Pancreas (tissue), 10 donors: Measurements from ENCODE around the gene WNT10A. TPM values are rescaled to one million over a fixed set of nuclear protein-coding genes. Genes with fewer than 3 reads are reported as not detected.
A peak's percentile ranks its signal among the peaks of the same experiment; 100 is the strongest.

Experiments used
- ATAC-seq, 4 donors: fragments of 200-7000 bp; cut with Tn5 transposase; one replicate each; pipeline versions ENCODE4 v1.8.0 to v1.9.1; 2020; ENCODE audit warnings: mild to moderate bottlenecking in 4 of 4, moderate library complexity in 4 of 4
- DNase-seq, 6 donors: peaks; one replicate each; pipeline ENCODE4 v3.0.0-alpha.2; 2020
- FAIRE-seq: peaks from 2 replicates; lab custom pipeline; 2012; peaks lifted over from hg19 to GRCh38; lab: Jason Lieb, UNC
- H3K27ac ChIP-seq, 4 donors: fragments of 200-600 bp; sonication (generic); 1 replicate in 3 of 4; 2 replicates in 1 of 4; pipeline versions ENCODE4 v1.5.0 to v1.8.0; 2020
- H3K27me3 ChIP-seq, 4 donors: fragments of 200-600 bp; one replicate each; pipeline ENCODE4 v1.8.0; 2021
- H3K36me3 ChIP-seq, 3 donors: fragments of 200-600 bp; sonication (generic) in 1 of 3; one replicate each; pipeline versions ENCODE4 v1.5.0 to v1.8.0; 2020 to 2021
- H3K4me1 ChIP-seq, 3 donors: fragments of 200-600 bp; one replicate each; pipeline ENCODE4 v1.8.0; 2021
- H3K4me3 ChIP-seq, 4 donors: fragments of 200-600 bp; sonication (generic) in 2 of 4; one replicate each; pipeline versions ENCODE4 v1.5.0 to v1.8.0; 2020 to 2021
- H3K9me3 ChIP-seq, 4 donors: fragments of 200-600 bp; one replicate each; pipeline ENCODE4 v1.8.0; 2021
- WGBS, 2 donors: extraction: QIAGEN DNeasy Blood & Tissue Kit; methylation state at CpG; one replicate each; pipeline ENCODE4 v1.1.7; 2013; 5-methylcytosine and 5-hydroxymethylcytosine counted together
- intact Hi-C, 3 donors: fragments of 100-400 bp; cut with DNase I; formaldehyde crosslinking; loops; one replicate each; pipeline versions ENCODE4 v1.11.1 to v1.14.2; 2022
- polyA plus RNA-seq, 2 donors: library from polyadenylated mRNA; stranded (reverse); fragments of 200-250 nt; gene quantifications; one replicate each; pipeline ENCODE4 v1.2.3, GENCODE V29; 2013
- total RNA-seq, 6 donors: library from RNA; stranded (reverse); fragmentation: NEBNext Ultra II Directional in 4 of 6; extraction: Animal tissue kit (Norgen Biotek cat#: 25700) in 4 of 6; gene quantifications; one replicate each; pipeline versions ENCODE4 v1.2.1 to v1.2.4, GENCODE V29; 2021 to 2023
- TF ChIP-seq, protein P1 (sequence below), 4 donors: fragments of 200-600 bp; sonication (generic) in 3 of 4; IDR thresholded peaks; one replicate each; pipeline versions ENCODE4 v1.5.0 to v1.8.0; 2021; ENCODE audit warnings: antibody characterized with exemption in 4 of 4
- donor health status: healthy with polysubstance abuse.
- donor health status: DM: no; HTN: no; CAD: no; lungs with moderate emphysema.
- donor health status: DM: no; HTN: no; CAD: no.
- donor health status: control.
- donor health status: control.
- donor health status: Bipolar disorder and iron deficiency.
- donor health status: DM: yes; HTN: yes; CAD: no.
- donor health status: DM: no; HTN: no; CAD: no.
- donor health status: DM: no; HTN: no; CAD: no.
- donor health status: DM: yes; HTN: yes; CAD: no.

WNT10A gene
- total and polyA plus RNA-seq, 8 donors = 0.05 to 1.5 (median 0.23) TPM; not detected in 3

DNA sequence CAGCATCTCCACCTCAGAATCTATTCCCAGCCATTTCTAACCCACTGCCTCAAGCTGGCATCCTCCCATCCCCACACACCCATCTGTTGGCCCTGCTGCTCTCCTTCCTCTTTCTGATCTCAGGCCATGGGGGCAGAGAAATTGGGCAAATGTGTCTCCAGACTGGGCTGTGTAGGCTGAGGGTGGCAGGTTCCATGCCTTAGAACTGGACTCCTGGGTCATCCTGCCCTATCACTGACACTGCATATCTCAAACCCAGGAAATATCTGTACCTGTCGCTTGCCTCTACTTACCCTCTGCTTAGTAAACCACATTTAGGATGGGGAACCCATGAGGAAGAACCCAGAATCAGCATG lies 1.8 kb downstream of the WNT10A start:
- Histone ChIP-seq H3K4me1 (peaks cover 0 to 11% (median 11%) of the 10 kb centered on the region in 3 donors), H3K27ac (no peak overlapping the region), H3K4me3 (no peak overlapping the region), H3K27me3 (peaks cover 0 to 14% (median 2%) of the 10 kb centered on the region in 4 donors), H3K9me3 (no peaks in the 10 kb centered on the region), H3K36me3 (no peaks in the 10 kb centered on the region)
- no peak for FAIRE-seq
- no peak for ATAC-seq
- 73 to 76% methylated on average over 1 of the region's 1 CpG for WGBS, 2 donors
- intact Hi-C loops = no loop called here
- TF ChIP-seq, protein P1, sequence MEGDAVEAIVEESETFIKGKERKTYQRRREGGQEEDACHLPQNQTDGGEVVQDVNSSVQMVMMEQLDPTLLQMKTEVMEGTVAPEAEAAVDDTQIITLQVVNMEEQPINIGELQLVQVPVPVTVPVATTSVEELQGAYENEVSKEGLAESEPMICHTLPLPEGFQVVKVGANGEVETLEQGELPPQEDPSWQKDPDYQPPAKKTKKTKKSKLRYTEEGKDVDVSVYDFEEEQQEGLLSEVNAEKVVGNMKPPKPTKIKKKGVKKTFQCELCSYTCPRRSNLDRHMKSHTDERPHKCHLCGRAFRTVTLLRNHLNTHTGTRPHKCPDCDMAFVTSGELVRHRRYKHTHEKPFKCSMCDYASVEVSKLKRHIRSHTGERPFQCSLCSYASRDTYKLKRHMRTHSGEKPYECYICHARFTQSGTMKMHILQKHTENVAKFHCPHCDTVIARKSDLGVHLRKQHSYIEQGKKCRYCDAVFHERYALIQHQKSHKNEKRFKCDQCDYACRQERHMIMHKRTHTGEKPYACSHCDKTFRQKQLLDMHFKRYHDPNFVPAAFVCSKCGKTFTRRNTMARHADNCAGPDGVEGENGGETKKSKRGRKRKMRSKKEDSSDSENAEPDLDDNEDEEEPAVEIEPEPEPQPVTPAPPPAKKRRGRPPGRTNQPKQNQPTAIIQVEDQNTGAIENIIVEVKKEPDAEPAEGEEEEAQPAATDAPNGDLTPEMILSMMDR (IDR thresholded peaks at IDR 0.05) = no peak
- DNase-seq = no peak

DNA sequence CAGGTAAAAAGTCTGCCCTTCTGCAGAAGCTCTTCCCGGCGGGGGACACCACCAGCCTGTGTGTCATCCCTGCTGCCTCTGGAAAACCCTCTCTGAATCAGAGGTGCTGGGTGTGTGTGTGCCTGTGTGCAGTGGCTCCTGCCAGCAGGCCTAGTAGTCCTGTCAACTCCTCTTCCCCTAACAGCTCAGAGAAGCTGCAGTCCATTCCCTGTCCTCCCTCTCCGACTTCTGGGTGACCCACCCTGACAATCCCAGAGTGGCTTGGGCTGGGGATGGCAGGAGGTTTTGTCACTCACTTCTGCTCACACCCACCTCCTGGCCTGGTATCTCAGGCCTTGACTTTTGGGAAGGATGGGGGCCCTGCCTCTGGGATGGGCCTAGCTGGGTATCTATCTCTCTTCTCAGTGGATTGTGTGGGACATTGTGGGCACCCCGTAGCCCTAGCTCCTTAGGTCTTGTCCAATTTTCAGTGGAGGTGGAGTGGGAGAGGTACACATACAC lies 2.3 kb downstream of the WNT10A start:
- no peak overlapping the region for H3K27ac ChIP-seq
- no peak for FAIRE-seq
- H3K36me3 ChIP-seq = no peaks in the 10 kb centered on the region
- peaks cover 0 to 14% (median 2%) of the 10 kb centered on the region in 4 donors for H3K27me3 ChIP-seq
- TF ChIP-seq, protein P1 (IDR thresholded peaks at IDR 0.05) = no peak
- H3K4me1 ChIP-seq = peaks cover 0 to 11% (median 11%) of the 10 kb centered on the region in 3 donors
- intact Hi-C loops = no loop called here
- DNase-seq = no peak
- no peak for ATAC-seq
- H3K9me3 ChIP-seq = no peaks in the 10 kb centered on the region
- H3K4me3 ChIP-seq = peak overlapping the region in 1 of 4 donors; percentile 42
- WGBS, 2 donors = 71 to 76% methylated on average over 4 of the region's 4 CpGs

DNA sequence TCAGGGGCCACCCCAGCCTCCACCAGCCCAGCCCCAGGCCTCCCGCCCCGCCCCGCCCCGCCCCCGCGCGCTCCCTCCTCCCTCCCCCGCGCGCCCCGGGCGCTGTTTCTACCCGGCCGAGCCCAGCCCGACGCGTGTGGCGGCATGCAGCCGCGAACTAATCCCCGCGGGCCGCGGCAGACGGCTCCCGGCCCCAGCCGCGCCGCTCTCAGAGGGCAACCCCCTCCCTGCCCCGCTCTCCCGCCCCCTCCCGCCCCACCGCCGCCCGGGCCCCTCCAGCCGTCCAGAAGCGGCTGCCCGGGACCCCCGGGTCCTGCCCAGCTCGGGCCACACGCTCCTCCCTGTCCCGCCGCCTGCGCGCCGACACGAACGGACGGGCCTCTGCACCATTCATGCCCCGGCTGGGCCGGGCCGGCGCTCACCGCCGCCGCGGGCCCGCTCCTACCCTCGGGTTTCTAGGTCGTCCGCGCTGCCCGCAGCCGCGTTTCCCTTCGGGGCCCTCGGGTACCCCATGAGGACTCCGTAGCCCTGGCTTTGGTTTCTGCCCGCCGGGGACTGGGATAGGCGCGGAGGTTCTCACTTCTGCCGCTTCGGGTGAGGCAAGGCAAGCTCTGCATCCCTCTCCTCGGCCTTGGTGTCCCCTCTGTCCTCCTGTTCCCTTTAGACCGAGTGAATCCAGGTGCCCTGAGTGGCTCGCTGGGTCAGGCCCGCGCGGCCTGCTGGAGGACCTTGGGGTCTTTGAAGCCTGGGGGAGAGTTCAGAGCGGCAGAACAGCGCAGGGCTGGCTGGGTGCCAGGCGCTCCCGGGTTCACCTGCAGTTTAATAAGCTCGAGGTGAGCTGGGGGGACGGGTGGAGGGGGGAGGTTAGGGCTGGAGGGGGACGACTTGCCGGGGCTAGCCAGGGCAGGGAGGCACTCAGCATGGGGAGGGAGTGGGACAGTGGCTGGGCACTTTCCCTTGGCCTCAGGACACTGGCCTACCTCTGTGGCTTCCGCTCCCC lies 3.1 kb downstream of the WNT10A start:
- H3K27me3 ChIP-seq = peaks cover 0 to 7% (median 2%) of the 10 kb centered on the region in 4 donors
- FAIRE-seq = no peak
- no peaks in the 10 kb centered on the region for H3K9me3 ChIP-seq
- peak overlapping the region in 2 of 4 donors; percentile 29 to 42 for H3K4me3 ChIP-seq
- TF ChIP-seq, protein P1 (IDR thresholded peaks at IDR 0.05) = no peak
- 8 to 13% methylated on average over 44 to 89 of the region's 89 CpGs for WGBS, 2 donors
- peaks cover 0 to 11% (median 11%) of the 10 kb centered on the region in 3 donors for H3K4me1 ChIP-seq
- peak; percentile 63 to 73 (median 70) for ATAC-seq
- no peaks in the 10 kb centered on the region for H3K36me3 ChIP-seq
- H3K27ac ChIP-seq = no peak overlapping the region
- DNase-seq = peak in 3 of 6 donors; percentile 43 to 79 (median 75)
- intact Hi-C loops = no loop called here

DNA sequence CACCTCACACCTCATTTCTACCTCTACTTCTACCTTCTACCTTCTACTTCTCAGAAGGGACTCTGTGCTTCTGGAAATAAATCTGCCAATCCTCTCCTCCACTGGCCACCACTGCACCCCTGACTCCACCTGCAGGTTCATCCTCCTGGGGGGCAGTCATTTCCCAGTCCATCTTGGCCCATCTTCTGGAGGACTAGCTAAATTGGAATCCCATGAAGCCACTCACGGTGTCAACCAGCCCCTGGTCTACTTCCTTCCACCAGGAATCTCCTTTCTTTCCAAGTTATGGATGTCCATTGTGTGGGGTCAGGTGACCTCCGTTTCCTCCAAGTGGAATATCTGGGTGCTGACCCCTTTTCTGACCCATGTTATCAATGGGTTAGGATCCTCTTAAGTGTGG lies 3.9 kb downstream of the WNT10A start:
- no peak for ATAC-seq
- H3K36me3 ChIP-seq = no peaks in the 10 kb centered on the region
- no peak for FAIRE-seq
- H3K4me3 ChIP-seq = no peak overlapping the region
- WGBS, 2 donors = 82 to 94% methylated on average over 2 of the region's 2 CpGs
- H3K9me3 ChIP-seq = no peaks in the 10 kb centered on the region
- no peak overlapping the region for H3K27ac ChIP-seq
- intact Hi-C loops = no loop called here
- TF ChIP-seq, protein P1 (IDR thresholded peaks at IDR 0.05) = no peak
- DNase-seq = no peak
- H3K27me3 ChIP-seq = peaks cover 0 to 4% (median 2%) of the 10 kb centered on the region in 4 donors
- peaks cover 0 to 11% (median 10%) of the 10 kb centered on the region in 3 donors for H3K4me1 ChIP-seq
